IPS DF 6.9 (cell line): ENCODE measurements around the gene JAZF1.

Experiments used
- DNase-seq: peaks from one replicate; pipeline ENCODE4 v3.0.0-alpha.2; 2013; ENCODE audit warnings: low read depth, low spot score
- H3K27ac ChIP-seq: one replicate; pipeline ENCODE4 v1.5.1; 2013; ENCODE audit warnings: low read length, control low read depth
- H3K27me3 ChIP-seq: 2 replicates; pipeline ENCODE4 v1.6.1; 2013; ENCODE audit warnings: mild to moderate bottlenecking, low read length; ENCODE audit not compliant: control insufficient read depth, insufficient read depth
- H3K36me3 ChIP-seq: 2 replicates; pipeline ENCODE4 v1.6.1; 2013; ENCODE audit warnings: low read length; ENCODE audit not compliant: control insufficient read depth, insufficient read depth
- H3K4me1 ChIP-seq: 2 replicates; pipeline ENCODE4 v1.6.1; 2013; ENCODE audit warnings: low read length; ENCODE audit not compliant: control insufficient read depth, insufficient read depth
- H3K4me3 ChIP-seq: 2 replicates; pipeline ENCODE4 v1.5.1; 2013; ENCODE audit warnings: mild to moderate bottlenecking, low read length
- H3K9me3 ChIP-seq: 2 replicates; pipeline ENCODE4 v1.6.1; 2013; ENCODE audit warnings: low read length, inconsistent platforms; ENCODE audit not compliant: control insufficient read depth, insufficient read depth
- WGBS: extraction: QIAGEN DNeasy Blood & Tissue Kit; methylation state at CpG from one replicate; pipeline ENCODE4 v1.1.7; 2013; ENCODE audit warnings: mixed read lengths, missing lambda C conversion rate; ENCODE audit not compliant: insufficient read length, insufficient coverage; 5-methylcytosine and 5-hydroxymethylcytosine counted together

Gene JAZF1

GRCh38 chr7:27908534-27909165, 271.9 kb downstream of the JAZF1 start:
- peaks cover 9% of the 10 kb centered on the region for H3K4me1 ChIP-seq
- no CpG with 5 or more reads among the region's 4 CpGs for WGBS
- no peak for DNase-seq
- H3K36me3 ChIP-seq: no peaks in the 10 kb centered on the region
- H3K9me3 ChIP-seq: no peaks in the 10 kb centered on the region
- H3K27me3 ChIP-seq: no peaks in the 10 kb centered on the region
- no peak overlapping the region for H3K4me3 ChIP-seq
- no peak overlapping the region for H3K27ac ChIP-seq

DNA sequence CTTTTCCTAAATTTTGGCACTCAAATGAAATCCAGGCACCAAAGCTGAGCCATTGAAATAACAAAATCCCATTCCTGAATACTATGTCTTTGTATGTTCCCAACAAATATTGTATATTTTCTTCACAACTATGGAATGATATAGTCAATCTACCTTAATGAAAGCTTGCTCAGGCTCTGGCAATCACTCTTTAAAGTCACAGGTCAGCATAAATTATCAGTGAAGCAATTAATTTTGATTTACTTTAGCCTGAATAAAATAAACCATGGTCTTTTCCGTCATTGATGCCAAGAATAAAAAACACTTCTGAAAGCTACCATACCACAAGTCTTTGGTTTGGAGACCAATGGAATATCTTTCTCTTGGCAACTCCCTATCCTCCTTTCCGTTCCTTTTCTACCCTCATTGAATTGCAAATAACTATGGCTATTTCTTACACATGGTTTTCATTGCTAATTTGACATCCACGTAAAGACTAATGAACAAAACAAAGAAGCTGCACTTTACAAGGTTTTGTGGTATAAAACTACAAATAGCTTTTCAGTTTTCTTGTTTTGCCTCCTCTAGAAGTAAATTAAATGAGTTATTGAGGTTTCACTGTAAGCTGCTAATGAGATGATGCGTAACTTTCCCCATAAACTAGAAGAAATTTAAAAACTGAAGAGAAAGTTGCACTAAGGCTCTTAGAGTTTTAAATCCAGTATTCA, 274.1 kb downstream of the JAZF1 start:
- DNase-seq: no peak
- Histone ChIP-seq H3K27me3 (no peaks in the 10 kb centered on the region), H3K4me3 (no peak overlapping the region), H3K4me1 (peaks cover 8% of the 10 kb centered on the region), H3K9me3 (no peaks in the 10 kb centered on the region), H3K36me3 (no peaks in the 10 kb centered on the region), H3K27ac (no peak overlapping the region)
- WGBS: no CpG with 5 or more reads among the region's 4 CpGs

- no CpG with 5 or more reads among the region's 4 CpGs for WGBS
- Histone ChIP-seq H3K27ac (no peak overlapping the region), H3K27me3 (no peaks in the 10 kb centered on the region), H3K36me3 (no peaks in the 10 kb centered on the region), H3K4me1 (peaks cover 8% of the 10 kb centered on the region), H3K9me3 (no peaks in the 10 kb centered on the region), H3K4me3 (no peak overlapping the region)
- no peak for DNase-seq
These were observed 274.6 kb downstream of the JAZF1 start for GRCh38 chr7:27905951-27906350.

DNA sequence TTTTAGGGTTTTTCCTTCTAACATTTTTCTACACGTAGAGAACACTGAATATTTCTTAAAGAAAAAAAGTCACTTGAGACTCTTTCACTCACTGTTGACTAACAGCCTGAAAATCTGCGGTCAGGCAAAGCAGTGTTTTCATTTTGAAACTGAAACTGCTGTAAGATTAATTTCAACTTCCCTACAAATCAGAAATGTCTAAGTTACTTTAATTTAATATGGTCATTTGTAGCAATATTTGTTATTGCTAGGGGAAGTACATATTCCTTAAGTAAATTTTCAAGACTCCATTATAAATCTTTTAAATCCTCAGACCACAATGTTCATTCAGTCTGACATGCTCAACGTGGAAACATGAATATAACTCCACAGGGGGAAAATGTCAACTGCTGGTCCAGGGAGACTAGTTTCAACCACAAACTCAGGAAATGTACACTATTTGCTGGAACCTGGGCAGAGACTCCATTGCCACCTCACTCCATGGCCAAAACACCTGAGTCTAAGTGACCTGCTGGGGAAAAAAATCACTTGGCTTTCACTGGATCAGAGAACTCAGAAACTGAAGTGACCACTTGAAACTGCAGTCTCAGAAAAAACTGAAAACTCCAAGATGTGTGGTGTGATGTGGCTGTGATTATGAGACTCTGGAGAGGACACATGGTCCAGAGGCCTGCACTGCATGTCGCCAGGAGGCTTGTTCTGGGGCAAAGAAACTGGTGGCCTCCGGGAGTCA, 279.4 kb downstream of the JAZF1 start:
- no peaks in the 10 kb centered on the region for H3K9me3 ChIP-seq

GRCh38 chr7:27900006-27900405, 280.6 kb downstream of the JAZF1 start:
- Histone ChIP-seq H3K27me3 (no peaks in the 10 kb centered on the region), H3K4me3 (no peak overlapping the region), H3K9me3 (no peaks in the 10 kb centered on the region), H3K27ac (no peak overlapping the region), H3K36me3 (no peaks in the 10 kb centered on the region), H3K4me1 (peaks cover 4% of the 10 kb centered on the region)
- DNase-seq: no peak
- no CpG with 5 or more reads among the region's 6 CpGs for WGBS

More for the DNA sequence above, 279.4 kb downstream of the JAZF1 start:
- H3K36me3 ChIP-seq: no peaks in the 10 kb centered on the region
- WGBS: no CpG with 5 or more reads among the region's 5 CpGs
- no peak overlapping the region for H3K4me3 ChIP-seq
- H3K27me3 ChIP-seq: no peaks in the 10 kb centered on the region
- DNase-seq: no peak
- H3K27ac ChIP-seq: no peak overlapping the region
- peaks cover 5% of the 10 kb centered on the region for H3K4me1 ChIP-seq

GRCh38 chr7:27899601-27900000, 281.0 kb downstream of the JAZF1 start:
- DNase-seq: no peak
- no peaks in the 10 kb centered on the region for H3K9me3 ChIP-seq
- H3K36me3 ChIP-seq: no peaks in the 10 kb centered on the region
- WGBS: no CpG with 5 or more reads among the region's 2 CpGs
- peaks cover 4% of the 10 kb centered on the region for H3K4me1 ChIP-seq
- no peaks in the 10 kb centered on the region for H3K27me3 ChIP-seq
- no peak overlapping the region for H3K4me3 ChIP-seq
- H3K27ac ChIP-seq: no peak overlapping the region

GRCh38 chr7:27897441-27897847, 283.2 kb downstream of the JAZF1 start:
- no peaks in the 10 kb centered on the region for H3K36me3 ChIP-seq
- DNase-seq: no peak
- H3K27me3 ChIP-seq: no peaks in the 10 kb centered on the region
- H3K9me3 ChIP-seq: no peaks in the 10 kb centered on the region
- no peak overlapping the region for H3K4me3 ChIP-seq
- no peak overlapping the region for H3K27ac ChIP-seq
- no CpG with 5 or more reads among the region's 10 CpGs for WGBS
- H3K4me1 ChIP-seq: peaks cover 4% of the 10 kb centered on the region

GRCh38 chr7:27897001-27897400, 283.6 kb downstream of the JAZF1 start:
- no peaks in the 10 kb centered on the region for H3K9me3 ChIP-seq
- H3K27ac ChIP-seq: no peak overlapping the region
- WGBS: no CpG with 5 or more reads among the region's 6 CpGs
- H3K27me3 ChIP-seq: no peaks in the 10 kb centered on the region
- peaks cover 4% of the 10 kb centered on the region for H3K4me1 ChIP-seq
- no peak for DNase-seq
- H3K4me3 ChIP-seq: no peak overlapping the region
- no peaks in the 10 kb centered on the region for H3K36me3 ChIP-seq

DNA sequence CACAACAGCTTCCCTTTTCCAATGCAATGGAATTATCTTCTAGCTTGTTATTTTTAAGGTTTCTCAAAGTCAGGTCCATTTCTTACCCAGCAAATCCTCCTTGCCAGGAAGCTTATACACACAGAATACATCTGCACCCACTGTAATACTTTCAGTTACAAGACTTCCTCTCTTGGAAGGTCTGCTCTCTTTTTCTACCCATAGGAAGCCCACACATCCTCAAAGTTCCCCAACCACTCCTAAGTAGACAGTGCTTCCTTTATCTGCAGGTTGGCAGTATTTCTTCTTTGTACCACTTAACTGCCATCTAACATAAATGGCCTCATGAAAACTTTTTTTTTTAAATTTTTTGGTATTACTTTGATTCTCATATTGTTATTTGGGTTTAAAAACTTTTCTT, 285.0 kb downstream of the JAZF1 start:
- H3K36me3 ChIP-seq: no peaks in the 10 kb centered on the region
- H3K9me3 ChIP-seq: no peaks in the 10 kb centered on the region
- H3K4me3 ChIP-seq: no peak overlapping the region
- H3K4me1 ChIP-seq: peaks cover 4% of the 10 kb centered on the region
- H3K27me3 ChIP-seq: no peaks in the 10 kb centered on the region
- no peak overlapping the region for H3K27ac ChIP-seq
- no peak for DNase-seq

- WGBS: no CpG with 5 or more reads among the region's 1 CpG
- no peak for DNase-seq
- no peaks in the 10 kb centered on the region for H3K4me1 ChIP-seq
- no peaks in the 10 kb centered on the region for H3K9me3 ChIP-seq
- no peak overlapping the region for H3K27ac ChIP-seq
- no peaks in the 10 kb centered on the region for H3K27me3 ChIP-seq
- no peaks in the 10 kb centered on the region for H3K36me3 ChIP-seq
- no peak overlapping the region for H3K4me3 ChIP-seq
These were observed 290.3 kb downstream of the JAZF1 start for GRCh38 chr7:27890205-27890849.
